GM12892 (cell line): Measurements from ENCODE around the gene SAYSD1.

Source experiments
- POLR2A ChIP-seq: IDR thresholded peaks from 2 replicates; pipeline ENCODE4 v1.6.1; 2011; ENCODE audit warnings: low read depth, low read length, control low read depth
- POLR2AphosphoS5 ChIP-seq: IDR thresholded peaks from 2 replicates; pipeline ENCODE4 v1.6.1; 2011; ENCODE audit warnings: low read depth, low read length, control low read depth

- TF ChIP-seq POLR2AphosphoS5: no peak
- TF ChIP-seq POLR2A: no peak
These were observed 46.6 kb downstream of the SAYSD1 start for GRCh38 chr6:39068391-39068790.
